OCI-LY7 (cell line): ENCODE results near the gene PUM2. TPM values are rescaled to one million over a fixed set of nuclear protein-coding genes. Genes with fewer than 3 reads are reported as not detected.

ENCODE experiments used
- BruUV-seq: library from RNA; stranded (reverse); fragments of 400-500 nt; replicated peaks from 2 replicates; lab custom pipeline; 2021; lab: Mats Ljungman, UMichigan
- CTCF ChIA-PET: fragments of 300-600 bp; sonication (Branson Sonifier 250); formaldehyde crosslinking; loops from one replicate; lab custom pipeline; 2022; ENCODE audit warnings: antibody characterized with exemption; ENCODE audit not compliant: unreplicated experiment; lab: Charles Lee
- POLR2A ChIA-PET: fragments of 300-600 bp; sonication (Branson Sonifier 250); formaldehyde crosslinking; loops from one replicate; lab custom pipeline; 2022; ENCODE audit warnings: antibody characterized with exemption; lab: Charles Lee
- DNase-seq: peaks from one replicate; pipeline ENCODE4 v3.0.0-alpha.2; 2015; ENCODE audit warnings: low spot score
- H2AFZ ChIP-seq: fragments of 200-600 bp; sonication (generic), shearing (Covaris generic); 2 replicates; pipeline ENCODE4 v1.6.1; 2014; ENCODE audit warnings: mild to moderate bottlenecking, antibody characterized with exemption, low read length, moderate library complexity
- H3K27ac ChIP-seq: fragments of 200-600 bp; sonication (generic); 2 replicates; pipeline ENCODE4 v1.5.1; 2014; ENCODE audit warnings: mixed run types, low read depth, mild to moderate bottlenecking, moderate library complexity, low read length, inconsistent platforms; ENCODE audit not compliant: poor library complexity, severe bottlenecking
- H3K36me3 ChIP-seq: fragments of 200-600 bp; sonication (generic); 2 replicates; pipeline ENCODE4 v1.6.1; 2014; ENCODE audit warnings: mild to moderate bottlenecking, antibody characterized with exemption, low read length, moderate library complexity, mixed read lengths; ENCODE audit not compliant: insufficient read depth
- H3K4me1 ChIP-seq: fragments of 200-600 bp; sonication (generic); 2 replicates; pipeline ENCODE4 v1.5.1; 2014; ENCODE audit warnings: mild to moderate bottlenecking, low read length; ENCODE audit not compliant: insufficient read depth, poor library complexity, severe bottlenecking
- H3K4me2 ChIP-seq: fragments of 200-600 bp; sonication (generic); 2 replicates; pipeline ENCODE4 v1.6.1; 2014; ENCODE audit warnings: mild to moderate bottlenecking, low read length
- H3K4me3 ChIP-seq: fragments of 200-600 bp; sonication (generic); 2 replicates; pipeline ENCODE4 v1.5.1; 2014; ENCODE audit warnings: mild to moderate bottlenecking, low read depth, low read length; ENCODE audit not compliant: poor library complexity, severe bottlenecking
- H3K79me2 ChIP-seq: fragments of 200-600 bp; sonication (generic); 2 replicates; pipeline ENCODE4 v1.6.1; 2016; ENCODE audit warnings: low read depth, mild to moderate bottlenecking, low read length, moderate library complexity, mixed read lengths; ENCODE audit not compliant: insufficient read depth
- H3K9me2 ChIP-seq: fragments of 200-600 bp; sonication (generic); 2 replicates; pipeline ENCODE4 v1.6.1; 2016; ENCODE audit warnings: mild to moderate bottlenecking, low read length, mixed read lengths; ENCODE audit not compliant: insufficient read depth
- H3K9me3 ChIP-seq: fragments of 200-600 bp; sonication (generic); 2 replicates; pipeline ENCODE4 v1.6.1; 2014; ENCODE audit warnings: mild to moderate bottlenecking, mixed run types, low read length, mixed read lengths
- H4K20me1 ChIP-seq: fragments of 200-600 bp; sonication (generic); 2 replicates; pipeline ENCODE4 v1.6.1; 2014; ENCODE audit warnings: mild to moderate bottlenecking, antibody characterized with exemption, low read length, moderate library complexity, mixed read lengths; ENCODE audit not compliant: insufficient read depth
- CTCF ChIP-seq: fragments of 200-600 bp; sonication (generic); conservative IDR thresholded peaks from 2 replicates; pipeline ENCODE4 v1.5.1; 2014; ENCODE audit warnings: mild to moderate bottlenecking, antibody characterized with exemption, low read length, moderate library complexity, mixed read lengths
- EZH2phosphoT487 ChIP-seq: fragments of 200-600 bp; sonication (generic); IDR thresholded peaks from 2 replicates; pipeline ENCODE4 v1.6.1; 2018; ENCODE audit warnings: low read depth, borderline replicate concordance, mild to moderate bottlenecking, mixed run types, antibody characterized with exemption, low read length, moderate library complexity, mixed read lengths
- intact Hi-C: fragments of 100-400 bp; cut with micrococcal nuclease; formaldehyde crosslinking; loops from one replicate; pipeline ENCODE4 v1.10.0; 2022; ENCODE audit not compliant: unreplicated experiment
- total RNA-seq, 2 experiments: library from RNA; depleted of rRNA in 1 of 2; stranded (reverse); fragments of >200 nt in 1 of 2; shearing (Covaris generic) in 1 of 2; gene quantifications; 2 replicates each; pipeline ENCODE4 v1.2.3, GENCODE V29; 2014 to 2022

Gene PUM2
- total RNA-seq, 2 experiments from 2014 or later: 48.2 to 122 TPM

- BruUV-seq: no TSS peak
- ChIA-PET CTCF (no interaction called here), POLR2A (no interaction called here)
- H3K9me3 ChIP-seq: no peaks in the 10 kb centered on the region
- intact Hi-C loops: no loop called here
- no peak overlapping the region for H3K4me2 ChIP-seq
- H4K20me1 ChIP-seq: no peaks in the 10 kb centered on the region; the same call in 1 of the 2 replicates
- no peaks in the 10 kb centered on the region for H3K9me2 ChIP-seq
- no peak overlapping the region for H3K27ac ChIP-seq
- peaks cover 92% of the 10 kb centered on the region for H3K36me3 ChIP-seq
- no peaks in the 10 kb centered on the region for H3K79me2 ChIP-seq
- no peaks in the 10 kb centered on the region for H3K4me1 ChIP-seq
- TF ChIP-seq EZH2phosphoT487 (no peak), CTCF (no peak)
- no peak overlapping the region for H2AFZ ChIP-seq
- no peak for DNase-seq
- H3K4me3 ChIP-seq: no peak overlapping the region
Observed at GRCh38 chr2:20257411-20257810, 93.2 kb downstream of the PUM2 start.

- CTCF ChIA-PET: no interaction called here
- H3K36me3 ChIP-seq: peaks cover 94% of the 10 kb centered on the region
- H3K4me3 ChIP-seq: no peak overlapping the region
- TF ChIP-seq CTCF (no peak), EZH2phosphoT487 (no peak)
- H3K4me1 ChIP-seq: no peaks in the 10 kb centered on the region
- no peak overlapping the region for H3K27ac ChIP-seq
- POLR2A ChIA-PET: no interaction called here
- no peaks in the 10 kb centered on the region for H3K79me2 ChIP-seq
- no peaks in the 10 kb centered on the region for H3K9me2 ChIP-seq
- H2AFZ ChIP-seq: no peak overlapping the region
- no peak for DNase-seq
- no peak overlapping the region for H3K4me2 ChIP-seq
- no TSS peak for BruUV-seq
- no peaks in the 10 kb centered on the region for H3K9me3 ChIP-seq
- intact Hi-C loops: no loop called here
- H4K20me1 ChIP-seq: no peaks in the 10 kb centered on the region; the same call in 1 of the 2 replicates
Observed at GRCh38 chr2:20254731-20255130, 95.9 kb downstream of the PUM2 start.

- POLR2A ChIA-PET: interaction anchor here (0.9 kb wide), 1 partner anchor 10 kb away, joined by 3 read pairs; no protein-coding TSS in a partner anchor
- Histone ChIP-seq H2AFZ (no peak overlapping the region), H3K9me3 (no peaks in the 10 kb centered on the region), H3K4me1 (no peaks in the 10 kb centered on the region), H3K4me2 (no peak overlapping the region), H4K20me1 (no peaks in the 10 kb centered on the region; the same call in 1 of the 2 replicates), H3K79me2 (no peaks in the 10 kb centered on the region), H3K27ac (no peak overlapping the region), H3K9me2 (no peaks in the 10 kb centered on the region), H3K36me3 (peaks cover 100% of the 10 kb centered on the region), H3K4me3 (no peak overlapping the region)
- DNase-seq: no peak
- no peak for TF ChIP-seq CTCF
- no peak for TF ChIP-seq EZH2phosphoT487
- BruUV-seq: no TSS peak
- intact Hi-C loops: no loop called here
- CTCF ChIA-PET: no interaction called here
Observed at GRCh38 chr2:20250436-20250835, 100.2 kb downstream of the PUM2 start.
